WI38 (cell line): ENCODE measurements around the gene KCNK15.

Source experiments
- H3K4me3 ChIP-seq: 2 replicates; pipeline ENCODE4 v1.5.1; 2011; ENCODE audit warnings: low read depth, mild to moderate bottlenecking, control low read depth, low read length
- TF ChIP-seq, protein P1 (sequence below): IDR thresholded peaks from 2 replicates; pipeline ENCODE4 v1.5.1; 2012; ENCODE audit warnings: low read depth, mild to moderate bottlenecking, control low read depth, low read length

Gene KCNK15

GRCh38 chr20:44715499-44716308 lies 30.0 kb upstream of the KCNK15 start:
- H3K4me3 ChIP-seq: no peak overlapping the region
- TF ChIP-seq, protein P1, sequence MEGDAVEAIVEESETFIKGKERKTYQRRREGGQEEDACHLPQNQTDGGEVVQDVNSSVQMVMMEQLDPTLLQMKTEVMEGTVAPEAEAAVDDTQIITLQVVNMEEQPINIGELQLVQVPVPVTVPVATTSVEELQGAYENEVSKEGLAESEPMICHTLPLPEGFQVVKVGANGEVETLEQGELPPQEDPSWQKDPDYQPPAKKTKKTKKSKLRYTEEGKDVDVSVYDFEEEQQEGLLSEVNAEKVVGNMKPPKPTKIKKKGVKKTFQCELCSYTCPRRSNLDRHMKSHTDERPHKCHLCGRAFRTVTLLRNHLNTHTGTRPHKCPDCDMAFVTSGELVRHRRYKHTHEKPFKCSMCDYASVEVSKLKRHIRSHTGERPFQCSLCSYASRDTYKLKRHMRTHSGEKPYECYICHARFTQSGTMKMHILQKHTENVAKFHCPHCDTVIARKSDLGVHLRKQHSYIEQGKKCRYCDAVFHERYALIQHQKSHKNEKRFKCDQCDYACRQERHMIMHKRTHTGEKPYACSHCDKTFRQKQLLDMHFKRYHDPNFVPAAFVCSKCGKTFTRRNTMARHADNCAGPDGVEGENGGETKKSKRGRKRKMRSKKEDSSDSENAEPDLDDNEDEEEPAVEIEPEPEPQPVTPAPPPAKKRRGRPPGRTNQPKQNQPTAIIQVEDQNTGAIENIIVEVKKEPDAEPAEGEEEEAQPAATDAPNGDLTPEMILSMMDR: no peak

DNA sequence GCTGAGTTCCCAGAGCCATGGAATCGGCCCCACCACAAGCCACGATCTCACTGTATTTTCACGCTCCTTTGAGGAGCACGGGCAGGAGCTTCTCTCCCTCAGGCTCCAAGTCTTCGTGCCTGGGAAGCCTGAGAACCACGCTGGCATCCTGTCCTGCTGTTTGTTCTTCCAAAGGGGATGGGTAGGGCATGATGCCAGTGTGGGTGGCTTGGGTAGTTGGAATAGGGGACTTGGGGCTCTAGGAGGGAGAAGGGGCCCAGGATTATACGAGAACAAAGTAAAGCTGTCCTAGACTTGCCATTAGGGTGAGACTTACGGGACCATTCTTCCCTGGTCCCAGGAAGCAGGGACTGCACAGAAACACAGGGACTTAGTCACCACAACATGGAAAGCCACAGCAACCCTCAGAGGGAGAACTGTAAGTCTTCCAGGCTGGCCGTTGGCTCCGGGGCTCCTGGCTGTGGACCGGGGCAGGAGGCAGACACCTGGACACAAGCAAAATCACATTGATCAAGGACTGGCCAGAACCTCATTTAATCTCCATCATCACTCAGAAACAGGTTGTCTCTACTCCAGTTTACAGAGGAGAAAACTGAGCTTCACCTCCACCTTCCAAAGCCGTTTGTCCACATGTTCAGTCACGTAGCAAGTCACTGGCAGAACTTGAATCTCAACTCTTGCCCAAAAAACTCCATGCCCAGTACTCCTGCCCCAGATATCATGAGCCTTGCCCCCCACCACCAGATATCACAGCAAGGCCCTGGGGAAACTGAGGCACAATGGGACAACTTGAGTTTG lies 29.2 kb upstream of the KCNK15 start:
- no peak overlapping the region for H3K4me3 ChIP-seq
- TF ChIP-seq, protein P1: no peak

GRCh38 chr20:44717986-44718385 lies 27.7 kb upstream of the KCNK15 start:
- TF ChIP-seq, protein P1: peak; percentile 27; the same call in 1 of the 2 replicates
- H3K4me3 ChIP-seq: no peak overlapping the region

DNA sequence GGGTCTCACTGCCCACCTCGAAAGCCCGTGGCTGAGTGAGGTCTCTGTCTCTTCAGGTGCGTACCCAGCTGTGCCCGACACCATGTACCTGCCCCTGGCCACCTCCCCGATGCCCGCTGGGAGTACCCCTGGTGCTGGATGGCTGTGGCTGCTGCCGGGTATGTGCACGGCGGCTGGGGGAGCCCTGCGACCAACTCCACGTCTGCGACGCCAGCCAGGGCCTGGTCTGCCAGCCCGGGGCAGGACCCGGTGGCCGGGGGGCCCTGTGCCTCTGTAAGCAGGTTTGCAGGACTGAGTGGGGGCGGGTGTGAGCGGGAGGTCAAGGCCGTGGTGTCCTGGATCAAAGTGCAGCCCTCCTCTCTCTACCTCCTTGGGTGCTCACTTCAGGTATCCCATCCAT lies 25.8 kb upstream of the KCNK15 start:
- TF ChIP-seq, protein P1: no peak
- no peak overlapping the region for H3K4me3 ChIP-seq

DNA sequence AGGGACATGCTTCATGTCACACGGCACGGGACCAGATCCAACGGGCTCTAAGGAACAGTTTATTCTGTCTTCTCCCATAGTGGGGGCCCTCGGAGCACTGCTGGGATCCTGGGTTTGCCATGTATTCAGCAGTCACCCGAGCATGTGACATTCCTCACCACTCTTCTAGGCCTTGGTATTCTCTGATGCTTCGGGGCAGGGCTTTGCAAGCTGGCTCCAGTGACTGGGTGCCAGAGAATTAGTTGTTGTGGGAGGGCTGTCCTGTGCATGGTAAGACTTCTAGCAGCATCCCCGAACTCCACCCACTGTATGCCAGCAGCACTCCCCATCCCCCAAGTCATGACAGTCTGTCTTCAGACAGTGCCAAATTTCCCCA lies 25.1 kb upstream of the KCNK15 start:
- TF ChIP-seq, protein P1: no peak
- no peak overlapping the region for H3K4me3 ChIP-seq

GRCh38 chr20:44720997-44721784 lies 24.5 kb upstream of the KCNK15 start:
- TF ChIP-seq, protein P1: no peak
- H3K4me3 ChIP-seq: no peak overlapping the region

GRCh38 chr20:44721785-44722054 lies 23.9 kb upstream of the KCNK15 start:
- no peak overlapping the region for H3K4me3 ChIP-seq
- TF ChIP-seq, protein P1: no peak
